A549 (cell line): ENCODE measurements around the gene GBP2.

Source experiments
- CBX2 ChIP-seq: fragments of 200-600 bp; sonication (generic); IDR thresholded peaks from 2 replicates; pipeline ENCODE4 v1.6.1; 2016; ENCODE audit warnings: low read depth, mild to moderate bottlenecking, borderline replicate concordance
- CEBPB ChIP-seq, 2 experiments: fragments of >200 bp in 1 of 2; sonication (Bioruptor Twin) in 1 of 2; formaldehyde crosslinking in 1 of 2; IDR thresholded peaks; 2 replicates each; pipeline ENCODE4 v1.6.1; 2012 to 2016
- CHD2 ChIP-seq: fragments of 150-350 bp; IDR thresholded peaks from 2 replicates; pipeline ENCODE4 v1.6.1; 2014; ENCODE audit warnings: low read length; ENCODE audit not compliant: partially characterized antibody
- CTCF ChIP-seq: fragments of >200 bp; sonication (Bioruptor Twin); formaldehyde crosslinking; IDR thresholded peaks from 3 replicates; pipeline ENCODE4 v1.5.1; 2016
- HDAC2 ChIP-seq: fragments of 200-600 bp; sonication (generic); IDR thresholded peaks from 2 replicates; pipeline ENCODE4 v1.6.1; 2016
- HOXA7 ChIP-seq: fragments of 250-450 bp; sonication (Bioruptor Pico); IDR thresholded peaks from 2 replicates; pipeline ENCODE4 v1.5.0; 2020; ENCODE audit warnings: mild to moderate bottlenecking, moderate library complexity
- MAX ChIP-seq: IDR thresholded peaks from 2 replicates; pipeline ENCODE4 v1.6.1; 2012
- MAZ ChIP-seq: fragments of 150-350 bp; IDR thresholded peaks from 2 replicates; pipeline ENCODE4 v1.6.1; 2014; ENCODE audit warnings: antibody characterized with exemption, low read depth, low read length, borderline replicate concordance
- NR3C1 ChIP-seq: fragments of >200 bp; sonication (Bioruptor Twin); formaldehyde crosslinking; IDR thresholded peaks from 3 replicates; pipeline ENCODE4 v1.6.1; 2017
- POLR2A ChIP-seq: IDR thresholded peaks from 2 replicates; pipeline ENCODE4 v1.6.1; 2012; ENCODE audit warnings: mild to moderate bottlenecking, low read length
- RAD21 ChIP-seq, 2 experiments: fragments of >200 bp in 1 of 2; sonication (Bioruptor Twin) in 1 of 2; formaldehyde crosslinking in 1 of 2; IDR thresholded peaks in 1 of 2; conservative IDR thresholded peaks in 1 of 2; 2 replicates in 1 of 2; 3 replicates in 1 of 2; pipeline ENCODE4 v1.6.1; 2012 to 2018; ENCODE audit warnings: inconsistent platforms in 1 of 2
- RCOR1 ChIP-seq: fragments of 150-350 bp; IDR thresholded peaks from 2 replicates; pipeline ENCODE4 v1.6.1; 2014; ENCODE audit warnings: antibody characterized with exemption, low read length, low read depth
- RFX5 ChIP-seq: fragments of 450-650 bp; IDR thresholded peaks from 2 replicates; pipeline ENCODE4 v1.7.1; 2014; ENCODE audit warnings: antibody characterized with exemption, mild to moderate bottlenecking, moderate library complexity
- USF2 ChIP-seq: fragments of 450-650 bp; IDR thresholded peaks from 2 replicates; pipeline ENCODE4 v1.6.1; 2014; ENCODE audit warnings: antibody characterized with exemption

- TF ChIP-seq USF2 (no peak), RFX5 (no peak), CTCF (no peak), CHD2 (no peak), POLR2A (no peak), RCOR1 (no peak), NR3C1 (no peak), MAX (no peak), CEBPB (IDR thresholded peaks at IDR 0.05) (no peak), HDAC2 (no peak), RAD21 (conservative IDR thresholded peaks at IDR 0.05 in 1 of 2, IDR thresholded peaks at IDR 0.05 in 1 of 2) (no peak), CBX2 (no peak), HOXA7 (CRISPR knock-in tag) (no peak), MAZ (no peak)
Measured at GRCh38 chr1:89081005-89081404, 44.9 kb downstream of the GBP2 start.
